Fibroblast of lung (primary cell): Measurements from ENCODE around the gene TBC1D22A.

ENCODE experiments used
- CTCF ChIP-seq, 2 donors: IDR thresholded peaks in 1 of 2; conservative IDR thresholded peaks in 1 of 2; 1 replicate in 1 of 2; 2 replicates in 1 of 2; pipeline ENCODE4 v1.5.1; 2011 to 2012; ENCODE audit warnings: low read length in 2 of 2, control low read depth in 1 of 2, inconsistent platforms in 1 of 2, low read depth in 1 of 2, mild to moderate bottlenecking in 1 of 2
- EZH2 ChIP-seq: IDR thresholded peaks from 2 replicates; pipeline ENCODE4 v1.5.1; 2012; ENCODE audit warnings: low read length, control low read depth, mild to moderate bottlenecking; ENCODE audit errors: missing control alignments

- no peak for TF ChIP-seq CTCF (conservative IDR thresholded peaks at IDR 0.05 in 1 of 2, IDR thresholded peaks at IDR 0.05 in 1 of 2; ENCODE audit: low read depth in 1 of 2, low read length in 2 of 2)
- no peak for TF ChIP-seq EZH2
These were observed 354.2 kb downstream of the TBC1D22A start for GRCh38 chr22:47116426-47117341.
